GM18909 (cell line): ENCODE data around the gene CNOT11.
"Not testable (repeated sequence)": the region's sequence is repeated elsewhere in the genome, so short reads cannot be mapped to it uniquely, and the experiment has no call there.

Experiments used
- ATAC-seq: cut with Tn5 transposase; IDR thresholded peaks from one replicate; pipeline ENCODE4 v1.9.1; 2021; ENCODE audit warnings: mild to moderate bottlenecking; ENCODE audit not compliant: unreplicated experiment, poor library complexity

CNOT11 gene

GRCh38 chr2:101305492-101306078, 52.9 kb downstream of the CNOT11 start:
- ATAC-seq = no peak

- peak; percentile 7 for ATAC-seq
These were observed 53.7 kb downstream of the CNOT11 start for GRCh38 chr2:101306410-101306809.

GRCh38 chr2:101307503-101307902, 54.8 kb downstream of the CNOT11 start:
- ATAC-seq = no peak

- ATAC-seq = peak; percentile 20
These were observed 55.3 kb downstream of the CNOT11 start for GRCh38 chr2:101307950-101308431.

GRCh38 chr2:101308432-101309210, 55.9 kb downstream of the CNOT11 start, which contains the start of gene RNF149:
TSS of gene RNF149 (minus strand) at chr2:101308701. CDS start at chr2:101308588, 113 bp downstream.
- ATAC-seq = peak; percentile 78

- ATAC-seq = no peak
These were observed 57.6 kb downstream of the CNOT11 start for GRCh38 chr2:101310090-101310833.

- ATAC-seq = no peak
These were observed 58.4 kb downstream of the CNOT11 start for GRCh38 chr2:101310834-101311695.

GRCh38 chr2:101311696-101312017, 59.0 kb downstream of the CNOT11 start:
- ATAC-seq = no peak

GRCh38 chr2:101316568-101316967, 63.9 kb downstream of the CNOT11 start:
- ATAC-seq = not testable (repeated sequence)
